Measurements from ENCODE around the gene DRICH1. TPM values are rescaled to one million over a fixed set of nuclear protein-coding genes. Genes with fewer than 3 reads are reported as not detected.
A peak's percentile ranks its signal among the peaks of the same experiment; 100 is the strongest.
"Not testable (repeated sequence)": the region's sequence is repeated elsewhere in the genome, so short reads cannot be mapped to it uniquely, and the experiment has no call there.

DRICH1 gene
- total RNA-seq, 3 donors from 2014 or later: 0.65 to 1.9 (median 0.85) TPM

DNA sequence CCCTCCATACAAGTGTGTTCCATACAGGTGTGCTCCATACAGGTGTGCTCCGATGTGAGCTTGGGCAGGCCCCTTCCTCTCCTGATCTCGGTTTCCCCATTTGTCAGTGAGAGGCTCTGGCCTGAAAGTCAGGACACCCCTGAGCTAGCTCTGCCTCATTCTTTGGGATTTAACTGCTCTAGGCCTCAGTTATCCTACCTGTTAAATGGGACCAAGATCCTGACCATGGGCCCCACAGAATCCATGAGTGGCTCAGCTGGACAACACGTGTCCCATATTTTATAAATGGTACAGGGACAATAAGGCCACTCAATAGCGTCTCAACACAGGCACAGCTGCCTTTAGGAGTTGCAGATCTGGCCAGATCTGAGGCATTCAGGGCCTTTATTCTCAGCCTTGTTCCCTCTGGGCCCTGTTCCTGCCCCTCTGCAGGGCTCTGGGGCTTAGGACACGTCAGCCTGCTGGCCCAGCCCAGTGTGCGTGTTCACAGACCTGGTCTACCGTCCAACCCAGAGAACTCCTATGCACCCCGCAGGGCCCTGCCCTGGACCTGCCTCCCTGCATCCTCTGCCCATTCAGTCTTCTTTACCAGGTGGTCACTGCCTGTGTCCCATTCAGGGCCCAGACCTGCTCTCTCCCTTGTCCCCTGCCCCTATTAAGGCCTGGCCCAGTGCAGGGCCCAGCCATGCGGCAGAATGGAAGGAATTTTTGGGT lies 33.2 kb downstream of the DRICH1 start:
- no peak for ATAC-seq
- no peak for TF ChIP-seq CTCF (IDR thresholded peaks at IDR 0.05)

GRCh38 chr22:23597576-23598268 lies 34.4 kb downstream of the DRICH1 start:
- H3K9me3 ChIP-seq; ATAC-seq; intact Hi-C loops (cut with DNase I, micrococcal nuclease): not testable (repeated sequence)

More for the DNA sequence above, 33.2 kb downstream of the DRICH1 start:
- no peaks in the 10 kb centered on the region for H3K4me1 ChIP-seq (ENCODE audit: low read depth)
- no peaks in the 10 kb centered on the region for H3K36me3 ChIP-seq (ENCODE audit: low read depth)
- no peak for DNase-seq
- no peak overlapping the region for H3K4me3 ChIP-seq
- no peaks in the 10 kb centered on the region for H3K9me3 ChIP-seq
- intact Hi-C loops (cut with DNase I, micrococcal nuclease): no loop called here

DNA sequence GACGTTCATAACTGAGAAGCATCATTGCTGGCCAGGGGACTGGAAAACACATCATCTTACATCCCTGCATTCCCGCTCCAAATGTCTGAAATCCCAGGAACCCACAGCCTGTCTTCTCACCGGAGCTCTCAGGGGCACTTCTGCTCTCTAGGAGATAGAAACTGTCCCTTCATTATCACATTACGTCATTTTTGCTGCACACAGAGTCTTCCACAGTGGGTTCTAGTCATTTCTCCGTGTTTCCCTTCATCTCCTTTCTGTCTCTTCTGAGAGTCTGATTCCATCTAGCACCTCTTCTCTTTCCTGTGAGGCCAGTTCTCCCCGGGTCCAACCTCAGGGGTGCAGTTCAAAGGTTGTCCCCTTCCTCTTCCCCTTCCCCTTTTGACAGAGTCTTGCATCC lies 36.2 kb downstream of the DRICH1 start:
- H3K9me3 ChIP-seq; ATAC-seq; H3K4me3 ChIP-seq; intact Hi-C loops (cut with DNase I, micrococcal nuclease); DNase-seq; H3K36me3 ChIP-seq (ENCODE audit: low read depth); H3K4me1 ChIP-seq (ENCODE audit: low read depth): not testable (repeated sequence)

More at GRCh38 chr22:23597576-23598268, 34.4 kb downstream of the DRICH1 start:
- H3K4me1 ChIP-seq (ENCODE audit: low read depth); H3K4me3 ChIP-seq; DNase-seq; H3K36me3 ChIP-seq (ENCODE audit: low read depth): not testable (repeated sequence)

- Histone ChIP-seq H3K9me3 (no peaks in the 10 kb centered on the region), H3K4me1 (ENCODE audit: low read depth) (no peaks in the 10 kb centered on the region), H3K4me3 (no peak overlapping the region), H3K36me3 (ENCODE audit: low read depth) (no peaks in the 10 kb centered on the region)
- ATAC-seq (no peak), DNase-seq (peak in 1 of 3 donors; percentile 42)
- intact Hi-C loops (cut with DNase I, micrococcal nuclease): no loop called here
- no peak for TF ChIP-seq CTCF (IDR thresholded peaks at IDR 0.05)
Measured at GRCh38 chr22:23591846-23592245, 40.3 kb downstream of the DRICH1 start.

DNA sequence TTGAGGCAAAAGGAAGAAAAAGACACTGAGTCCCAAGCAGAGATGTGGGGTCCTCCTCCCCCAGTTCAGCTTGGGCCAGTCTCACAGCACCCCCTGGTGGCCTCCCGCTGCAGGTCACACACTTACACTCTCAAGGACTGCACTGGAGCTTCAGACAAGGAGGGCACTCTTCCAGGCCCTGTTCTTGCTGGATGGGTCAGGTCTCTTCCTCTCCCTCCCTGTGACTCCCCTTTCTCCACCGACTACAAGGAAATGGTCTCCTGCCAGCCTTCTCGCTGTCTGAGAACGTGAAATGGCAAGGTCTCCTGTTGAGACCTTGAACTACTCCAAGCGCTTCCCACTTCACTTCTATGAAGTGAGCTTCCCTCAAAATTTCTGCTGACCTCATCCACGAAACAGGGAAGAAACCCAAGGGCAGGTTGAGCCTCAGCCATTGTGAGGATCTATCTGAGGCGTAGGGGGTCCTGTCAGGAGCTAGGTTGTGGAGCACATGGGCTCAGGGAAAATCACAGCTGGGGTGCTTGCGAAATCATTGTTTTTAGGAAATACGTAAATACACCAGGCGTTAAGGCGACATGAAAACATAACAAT lies 40.8 kb downstream of the DRICH1 start:
- intact Hi-C loops (cut with DNase I, micrococcal nuclease): no loop called here
- Histone ChIP-seq H3K4me3 (no peak overlapping the region), H3K36me3 (ENCODE audit: low read depth) (no peaks in the 10 kb centered on the region), H3K9me3 (no peaks in the 10 kb centered on the region), H3K4me1 (ENCODE audit: low read depth) (no peaks in the 10 kb centered on the region)
- TF ChIP-seq CTCF (IDR thresholded peaks at IDR 0.05): peak; percentile 69
- ATAC-seq (peak; percentile 72), DNase-seq (peak; percentile 43 to 76 (median 71))

- DNase-seq (no peak), ATAC-seq (no peak)
- Histone ChIP-seq H3K9me3 (no peaks in the 10 kb centered on the region), H3K4me3 (no peak overlapping the region), H3K36me3 (ENCODE audit: low read depth) (no peaks in the 10 kb centered on the region), H3K4me1 (ENCODE audit: low read depth) (no peaks in the 10 kb centered on the region)
- intact Hi-C loops (cut with DNase I, micrococcal nuclease): no loop called here
- no peak for TF ChIP-seq CTCF (IDR thresholded peaks at IDR 0.05)
Measured at GRCh38 chr22:23583836-23584235, 48.3 kb downstream of the DRICH1 start.
